Astrocyte (in vitro differentiated cells and primary cell): ENCODE data around the gene RNF113A.

Experiments used
- CTCF ChIP-seq: IDR thresholded peaks from 2 replicates; pipeline ENCODE4 v1.5.1; 2011; ENCODE audit warnings: low read depth, mild to moderate bottlenecking, inconsistent platforms, low read length, moderate library complexity; ENCODE audit not compliant: insufficient read depth
- EZH2 ChIP-seq: IDR thresholded peaks from 2 replicates; pipeline ENCODE4 v1.6.1; 2012; ENCODE audit warnings: mild to moderate bottlenecking, low read length, inconsistent platforms; ENCODE audit not compliant: insufficient read depth

DNA sequence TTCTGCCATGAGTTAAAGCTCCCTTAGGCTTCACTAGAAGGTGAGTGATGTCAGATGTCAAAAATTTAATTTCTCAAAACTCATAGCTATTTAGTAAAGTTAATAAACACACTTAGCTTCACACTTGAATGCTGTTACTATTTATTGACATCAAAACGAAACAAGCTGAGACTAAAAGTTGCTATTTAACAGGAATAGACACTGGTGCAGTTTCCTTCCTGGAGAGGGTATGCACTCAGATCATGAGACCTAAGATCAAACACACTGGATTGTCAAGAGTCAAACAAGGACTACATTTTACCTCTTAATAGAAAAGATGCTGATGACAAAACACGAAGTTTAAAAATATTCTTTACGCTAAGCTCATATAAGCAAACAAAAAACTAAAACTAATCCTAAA is 37.6 kb downstream of the RNF113A start:
- TF ChIP-seq CTCF, result no peak
- no peak for TF ChIP-seq EZH2
